Vagina (tissue), 2 donors: ENCODE results near the gene BTBD17.

Source experiments
- POLR2A ChIP-seq, 2 donors: fragments of 450-650 bp; IDR thresholded peaks; one replicate each; pipeline ENCODE4 v1.6.1; 2017; ENCODE audit warnings: antibody characterized with exemption in 2 of 2, mild to moderate bottlenecking in 2 of 2, moderate library complexity in 2 of 2
- POLR2AphosphoS5 ChIP-seq, 2 donors: sonication (generic); formaldehyde crosslinking; IDR thresholded peaks; one replicate each; pipeline ENCODE4 v1.9.0; 2017; ENCODE audit warnings: antibody characterized with exemption in 2 of 2, mild to moderate bottlenecking in 2 of 2, low read depth in 1 of 2; ENCODE audit not compliant: insufficient read depth in 1 of 2
- TF ChIP-seq, protein P1 (sequence below), 3 experiments: fragments of 450-650 bp in 2 of 3; fragments of 200-600 bp in 1 of 3; sonication (generic) in 1 of 3; IDR thresholded peaks; one replicate each; pipeline ENCODE4 v1.5.1; 2017 to 2019; ENCODE audit warnings: antibody characterized with exemption in 3 of 3, mild to moderate bottlenecking in 2 of 3, moderate library complexity in 2 of 3

DNA sequence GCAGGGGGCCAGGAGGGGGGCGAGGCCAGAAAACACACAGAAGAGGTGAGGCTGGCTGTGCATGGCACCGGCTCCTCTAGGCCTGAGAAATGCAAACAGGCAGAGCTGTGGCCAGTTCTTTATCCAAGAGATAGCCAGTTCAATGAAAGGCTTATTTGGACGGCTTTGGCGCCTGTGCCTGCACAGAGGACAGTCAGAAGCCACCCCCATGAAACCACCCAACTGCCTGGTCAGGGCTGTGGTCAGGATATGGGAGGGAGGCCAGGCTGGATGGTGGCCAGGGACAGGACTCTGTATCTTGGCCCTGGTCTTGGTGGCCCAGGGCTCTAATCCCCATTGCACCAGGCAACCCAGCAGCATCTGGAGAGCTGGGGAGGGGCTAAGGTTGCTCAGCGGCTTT lies 45.7 kb upstream of the BTBD17 start:
- TF ChIP-seq, protein P1, sequence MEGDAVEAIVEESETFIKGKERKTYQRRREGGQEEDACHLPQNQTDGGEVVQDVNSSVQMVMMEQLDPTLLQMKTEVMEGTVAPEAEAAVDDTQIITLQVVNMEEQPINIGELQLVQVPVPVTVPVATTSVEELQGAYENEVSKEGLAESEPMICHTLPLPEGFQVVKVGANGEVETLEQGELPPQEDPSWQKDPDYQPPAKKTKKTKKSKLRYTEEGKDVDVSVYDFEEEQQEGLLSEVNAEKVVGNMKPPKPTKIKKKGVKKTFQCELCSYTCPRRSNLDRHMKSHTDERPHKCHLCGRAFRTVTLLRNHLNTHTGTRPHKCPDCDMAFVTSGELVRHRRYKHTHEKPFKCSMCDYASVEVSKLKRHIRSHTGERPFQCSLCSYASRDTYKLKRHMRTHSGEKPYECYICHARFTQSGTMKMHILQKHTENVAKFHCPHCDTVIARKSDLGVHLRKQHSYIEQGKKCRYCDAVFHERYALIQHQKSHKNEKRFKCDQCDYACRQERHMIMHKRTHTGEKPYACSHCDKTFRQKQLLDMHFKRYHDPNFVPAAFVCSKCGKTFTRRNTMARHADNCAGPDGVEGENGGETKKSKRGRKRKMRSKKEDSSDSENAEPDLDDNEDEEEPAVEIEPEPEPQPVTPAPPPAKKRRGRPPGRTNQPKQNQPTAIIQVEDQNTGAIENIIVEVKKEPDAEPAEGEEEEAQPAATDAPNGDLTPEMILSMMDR (IDR thresholded peaks at IDR 0.05) = no peak
- TF ChIP-seq POLR2A (IDR thresholded peaks at IDR 0.05) = no peak
- no peak for TF ChIP-seq POLR2AphosphoS5 (IDR thresholded peaks at IDR 0.05; ENCODE audit: insufficient read depth in 1 of 2, low read depth in 1 of 2)
